ENCODE results near the gene FOXD1.
A peak's percentile ranks its signal among the peaks of the same experiment; 100 is the strongest.

DNA sequence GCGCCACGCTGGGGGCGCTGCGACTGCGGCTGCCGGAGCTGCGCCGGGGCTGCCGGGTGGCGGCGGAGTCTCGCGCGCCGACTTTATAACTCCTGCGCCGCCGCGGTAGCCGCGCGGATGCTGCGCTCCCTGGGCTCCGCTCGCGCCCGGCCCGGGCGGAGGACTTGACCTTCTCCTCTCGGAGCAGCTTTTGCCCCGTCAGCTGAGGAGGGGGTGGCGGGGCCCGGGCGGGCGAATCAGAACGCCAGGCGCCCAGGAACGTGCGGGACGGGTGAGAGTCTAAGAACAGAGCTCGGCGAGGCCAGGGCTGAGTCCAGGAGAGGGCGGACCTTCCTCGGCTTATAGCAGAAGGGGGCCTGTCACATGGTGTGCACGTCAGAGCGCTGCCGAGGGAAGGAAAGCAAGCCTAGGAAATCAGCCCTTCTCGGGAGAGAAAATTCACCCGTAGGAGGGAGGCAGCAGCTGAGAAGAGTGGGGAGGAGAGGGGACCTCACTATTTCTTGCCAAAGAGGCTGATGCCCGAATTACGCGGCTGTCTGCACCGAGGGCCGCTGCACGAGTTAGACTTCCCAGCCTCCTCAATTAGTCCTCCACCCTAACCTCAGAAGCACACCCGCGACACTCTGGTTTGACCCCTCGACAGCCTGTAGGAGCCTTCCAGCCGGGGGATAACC, at the start of gene FOXD1:
- TF ChIP-seq, protein P1, sequence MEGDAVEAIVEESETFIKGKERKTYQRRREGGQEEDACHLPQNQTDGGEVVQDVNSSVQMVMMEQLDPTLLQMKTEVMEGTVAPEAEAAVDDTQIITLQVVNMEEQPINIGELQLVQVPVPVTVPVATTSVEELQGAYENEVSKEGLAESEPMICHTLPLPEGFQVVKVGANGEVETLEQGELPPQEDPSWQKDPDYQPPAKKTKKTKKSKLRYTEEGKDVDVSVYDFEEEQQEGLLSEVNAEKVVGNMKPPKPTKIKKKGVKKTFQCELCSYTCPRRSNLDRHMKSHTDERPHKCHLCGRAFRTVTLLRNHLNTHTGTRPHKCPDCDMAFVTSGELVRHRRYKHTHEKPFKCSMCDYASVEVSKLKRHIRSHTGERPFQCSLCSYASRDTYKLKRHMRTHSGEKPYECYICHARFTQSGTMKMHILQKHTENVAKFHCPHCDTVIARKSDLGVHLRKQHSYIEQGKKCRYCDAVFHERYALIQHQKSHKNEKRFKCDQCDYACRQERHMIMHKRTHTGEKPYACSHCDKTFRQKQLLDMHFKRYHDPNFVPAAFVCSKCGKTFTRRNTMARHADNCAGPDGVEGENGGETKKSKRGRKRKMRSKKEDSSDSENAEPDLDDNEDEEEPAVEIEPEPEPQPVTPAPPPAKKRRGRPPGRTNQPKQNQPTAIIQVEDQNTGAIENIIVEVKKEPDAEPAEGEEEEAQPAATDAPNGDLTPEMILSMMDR (IDR thresholded peaks at IDR 0.05) = peak; percentile 17
- no peak for TF ChIP-seq ZFX (IDR thresholded peaks at IDR 0.05; ENCODE audit: borderline replicate concordance)
